H54 (cell line): ENCODE data around the gene RASEF.
A peak's percentile ranks its signal among the peaks of the same experiment; 100 is the strongest.

ENCODE experiments used
- DNase-seq: peaks from one replicate; pipeline ENCODE4 v3.0.0; 2011; ENCODE audit warnings: low spot score, mixed read lengths; ENCODE audit not compliant: insufficient read length
- FAIRE-seq: peaks from 3 replicates; lab custom pipeline; 2011; peaks lifted over from hg19 to GRCh38; lab: Jason Lieb, UNC
- POLR2A ChIP-seq: IDR thresholded peaks from 2 replicates; pipeline ENCODE4 v1.6.1; 2011; ENCODE audit warnings: low read depth, mild to moderate bottlenecking, low read length

Gene RASEF

DNA sequence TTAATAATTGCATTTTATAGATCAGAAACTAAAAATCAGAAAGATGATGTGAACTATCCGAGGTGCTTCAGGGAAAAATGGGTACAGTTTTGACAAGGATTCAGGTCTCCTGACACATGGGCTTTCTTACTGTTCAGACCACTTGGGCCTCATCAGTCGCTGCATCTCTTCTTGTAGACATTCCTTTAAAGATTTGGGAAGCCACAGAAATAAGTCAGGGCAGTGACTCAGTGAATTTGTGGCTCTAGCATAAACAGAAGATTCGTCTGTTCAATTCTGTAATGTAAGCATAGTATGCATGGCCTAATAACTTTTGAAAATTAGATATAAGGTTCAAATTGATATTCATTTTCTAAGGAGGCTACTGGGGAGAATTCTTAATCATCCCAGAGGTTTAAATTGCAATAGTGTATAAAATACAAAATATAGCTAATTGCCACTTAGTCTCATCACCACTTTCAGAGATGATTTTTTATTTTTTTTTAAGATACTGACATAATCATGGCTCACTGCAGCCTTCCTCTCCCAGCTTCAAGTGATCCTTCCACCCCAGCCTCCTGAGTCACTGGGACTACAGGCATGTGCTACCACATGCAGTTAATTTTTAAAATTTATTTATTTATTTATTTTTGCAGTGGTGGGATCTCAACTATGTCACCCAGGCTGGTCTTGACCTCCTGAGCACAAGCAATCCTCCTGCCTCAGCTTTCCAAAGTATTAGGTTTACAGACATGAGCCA is 48.9 kb downstream of the RASEF start:
- no peak for TF ChIP-seq POLR2A
- peak; percentile 57 for FAIRE-seq
- no peak for DNase-seq

GRCh38 chr9:83012922-83013838 is 49.8 kb downstream of the RASEF start:
- DNase-seq (no peak), FAIRE-seq (peak; percentile 62)
- TF ChIP-seq POLR2A: no peak

DNA sequence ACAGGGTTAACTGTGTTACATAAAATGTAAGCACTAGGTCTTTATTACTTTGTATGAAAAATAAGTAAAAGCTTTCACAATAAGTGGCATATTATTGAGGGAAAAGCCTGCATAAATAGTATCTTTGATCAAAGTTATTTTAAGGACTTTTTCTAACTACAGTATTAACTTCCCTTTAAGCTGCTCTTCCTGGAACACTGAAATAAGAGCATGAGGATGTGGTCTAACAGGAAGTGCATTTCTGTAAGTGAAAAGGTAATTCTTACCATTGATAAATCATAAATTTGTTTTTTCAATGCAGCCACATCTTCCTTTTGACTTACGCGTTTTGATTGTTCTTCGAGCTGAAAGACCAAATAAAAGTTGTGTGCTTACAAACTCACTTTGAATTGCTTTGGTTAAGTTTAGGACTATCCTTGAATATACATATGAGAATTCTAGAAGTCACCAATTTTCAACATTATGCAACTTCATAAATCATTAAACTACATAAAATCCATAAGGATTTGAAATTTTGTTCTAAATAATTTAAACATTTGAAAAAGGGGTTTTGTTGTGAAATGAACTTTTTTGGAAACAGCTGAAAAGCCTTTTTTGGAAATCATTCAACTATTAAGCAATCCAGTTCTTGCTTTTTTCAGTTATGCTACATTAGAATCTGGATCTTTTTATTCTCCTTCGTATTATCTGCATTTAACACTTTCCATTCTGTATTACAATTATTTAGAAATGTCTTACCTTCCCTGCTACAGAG is 50.6 kb downstream of the RASEF start:
- FAIRE-seq: no peak
- no peak for TF ChIP-seq POLR2A
- no peak for DNase-seq

DNA sequence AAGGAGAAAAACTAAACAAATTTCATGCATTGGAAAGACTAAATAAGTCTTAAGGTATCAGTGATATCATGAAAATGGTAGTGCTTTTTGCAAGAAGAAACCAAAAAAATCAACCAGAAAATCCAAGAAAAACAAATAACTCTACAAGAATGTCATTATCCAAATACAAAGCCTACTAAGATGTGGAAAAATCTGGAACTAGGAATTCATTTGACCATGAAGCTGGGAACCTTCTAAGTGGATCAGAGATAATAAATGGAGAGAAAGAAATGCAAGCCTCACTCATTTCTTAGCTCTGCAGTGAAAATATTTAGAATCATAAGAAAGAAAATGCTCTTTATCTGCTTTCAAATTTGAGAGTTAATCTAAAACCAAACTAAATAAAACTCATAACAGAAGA is 51.3 kb downstream of the RASEF start:
- no peak for FAIRE-seq
- TF ChIP-seq POLR2A: no peak
- no peak for DNase-seq

DNA sequence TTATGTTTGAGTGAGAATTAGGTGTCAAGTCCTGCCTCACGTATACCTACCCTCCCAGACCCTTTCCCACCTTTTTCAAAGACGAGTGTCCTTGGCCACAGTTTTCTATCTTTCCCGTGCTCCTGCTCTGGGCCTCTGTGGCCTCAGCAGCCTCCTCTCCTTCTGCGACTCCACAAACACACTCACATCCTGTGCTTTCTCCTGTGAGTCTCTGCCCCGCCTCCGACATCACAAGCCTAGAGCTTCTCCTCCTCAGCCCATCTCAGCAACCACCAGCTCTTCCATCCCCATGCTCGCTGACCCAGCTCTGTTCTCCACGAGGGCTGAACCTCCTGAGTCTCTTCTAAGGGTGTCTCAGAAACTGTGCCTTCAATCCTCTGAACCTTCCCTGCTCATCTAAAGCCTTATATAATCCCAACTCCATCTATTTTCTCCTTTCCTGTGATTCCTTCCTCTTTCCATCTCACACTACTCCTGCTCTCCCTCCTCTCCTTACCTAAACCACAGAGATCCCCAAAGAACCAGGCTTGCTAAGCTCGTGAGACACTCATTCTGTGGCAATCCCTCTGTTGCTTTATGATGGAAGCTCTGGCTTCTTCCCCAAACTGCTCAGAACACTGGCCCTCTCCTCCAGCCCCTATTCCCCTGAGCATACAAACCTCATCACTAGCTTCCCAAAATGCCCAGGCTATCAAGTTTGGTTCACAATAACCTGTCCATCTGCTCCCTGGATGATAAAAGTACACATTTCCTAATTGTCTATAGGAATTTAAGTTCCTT is 55.2 kb downstream of the RASEF start:
- peak; percentile 15 for FAIRE-seq
- no peak for TF ChIP-seq POLR2A

DNA sequence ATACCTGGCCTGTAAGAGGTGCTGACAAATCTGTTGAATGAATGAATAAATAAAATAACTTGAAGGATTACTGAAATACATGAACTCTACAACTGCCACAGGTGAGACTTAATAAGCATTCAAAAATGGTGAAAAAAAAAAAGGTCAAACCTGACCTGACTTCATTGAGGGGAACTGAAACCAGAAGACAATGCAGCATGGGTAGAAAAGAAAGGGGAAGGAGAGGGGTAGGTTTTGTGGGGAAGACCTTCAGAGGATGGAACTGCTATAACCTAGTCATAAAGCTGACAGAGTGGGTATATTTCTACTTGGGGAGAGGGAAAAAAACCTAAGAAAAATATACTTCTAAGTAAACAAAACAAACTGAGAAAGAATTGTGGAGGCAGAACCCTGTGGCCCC is 56.6 kb downstream of the RASEF start:
- FAIRE-seq (no peak), DNase-seq (no peak)
- no peak for TF ChIP-seq POLR2A

More for the DNA sequence above, 55.2 kb downstream of the RASEF start:
- no peak for DNase-seq

DNA sequence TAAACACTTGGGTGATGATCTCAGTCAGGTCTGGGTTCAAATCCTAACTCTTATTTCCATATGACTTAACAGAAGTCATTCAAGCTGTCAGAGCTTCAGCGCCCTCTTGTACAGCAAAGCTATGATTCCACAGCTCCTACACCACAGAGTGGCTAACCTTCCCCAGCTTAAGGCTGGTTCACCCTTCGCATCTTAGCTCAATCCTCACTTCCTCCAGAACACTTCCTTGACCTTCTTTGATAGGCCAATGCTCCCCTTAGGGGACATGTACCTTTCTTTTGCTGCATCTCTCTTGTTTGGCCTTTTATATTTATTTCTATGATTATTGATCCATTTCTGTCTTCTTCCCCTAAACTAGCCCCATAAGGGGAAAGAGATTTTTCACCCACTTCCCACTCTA is 57.0 kb downstream of the RASEF start:
- DNase-seq (no peak), FAIRE-seq (no peak)
- no peak for TF ChIP-seq POLR2A

- TF ChIP-seq POLR2A: no peak
- DNase-seq (no peak), FAIRE-seq (no peak)
Observed at GRCh38 chr9:83005361-83005760, 57.6 kb downstream of the RASEF start.

DNA sequence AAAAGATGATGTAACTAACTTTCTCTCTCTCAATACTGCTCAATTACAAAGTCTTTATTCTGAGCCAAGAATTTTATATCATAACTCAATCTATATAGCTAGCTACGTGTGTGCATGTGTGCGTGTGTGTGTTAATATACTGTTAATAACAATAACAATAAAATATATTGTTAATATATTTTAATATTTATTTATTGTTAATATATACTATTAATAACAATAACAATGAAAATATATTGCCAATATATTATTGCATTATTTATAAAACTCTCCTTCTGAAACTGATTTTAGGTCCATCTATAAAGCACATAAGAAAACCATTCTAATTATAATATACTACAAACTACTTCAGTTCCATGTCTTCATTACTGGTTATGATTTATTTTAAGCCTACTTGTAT is 60.6 kb downstream of the RASEF start:
- DNase-seq (no peak), FAIRE-seq (no peak)
- TF ChIP-seq POLR2A: no peak

- no peak for FAIRE-seq
- TF ChIP-seq POLR2A: no peak
- DNase-seq: no peak
Observed at GRCh38 chr9:83000765-83001164, 62.2 kb downstream of the RASEF start.

DNA sequence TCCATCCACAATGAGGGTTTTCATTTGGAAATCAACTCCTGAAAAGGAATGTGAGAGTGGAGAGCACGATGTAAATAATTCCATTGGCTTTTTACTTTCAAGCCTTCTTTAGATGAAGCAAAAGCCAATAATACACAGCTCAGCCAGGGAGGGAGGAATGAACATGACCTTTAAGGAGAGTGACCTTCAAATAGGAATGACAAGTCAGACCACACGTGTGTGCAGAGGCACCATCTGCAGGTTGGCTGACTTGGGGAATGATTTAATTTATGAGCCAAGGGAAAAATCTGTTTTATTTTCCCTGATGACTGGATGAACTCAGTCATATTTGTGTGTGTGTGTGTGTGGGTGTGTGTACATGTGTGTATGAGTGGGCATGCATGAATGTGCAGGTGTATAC is 64.5 kb downstream of the RASEF start:
- TF ChIP-seq POLR2A: no peak
- FAIRE-seq: no peak

DNA sequence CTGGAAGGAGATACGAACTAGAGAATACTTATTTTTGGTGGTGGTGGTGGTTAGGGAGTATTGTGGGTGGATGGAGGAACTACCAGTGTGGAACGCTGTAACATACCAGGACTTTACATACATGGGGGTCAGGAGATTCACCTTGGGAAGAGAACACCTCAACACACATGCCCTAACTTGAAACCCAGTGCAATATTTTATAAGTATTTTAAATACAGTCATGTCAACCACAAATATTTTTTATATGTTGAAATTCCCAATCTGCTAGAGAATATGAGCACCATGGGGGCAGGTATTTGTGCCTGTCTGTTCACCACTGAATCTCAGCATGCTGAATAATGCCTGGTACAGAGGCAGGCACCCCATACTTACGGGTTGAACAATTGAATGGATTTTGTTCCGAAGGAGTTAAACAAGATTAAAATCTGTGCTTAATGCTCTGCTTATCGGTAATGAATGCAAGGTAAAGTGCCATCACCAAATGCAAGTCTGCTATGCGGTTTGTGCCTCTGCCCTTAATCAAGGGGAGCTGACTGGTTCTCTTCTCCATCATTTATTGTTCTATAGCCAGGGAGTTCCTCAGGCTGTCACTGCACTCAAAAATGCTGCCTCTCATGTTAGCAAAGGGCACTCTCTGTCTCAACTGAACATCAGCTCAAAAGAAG is 65.3 kb downstream of the RASEF start:
- no peak for TF ChIP-seq POLR2A
- FAIRE-seq (no peak), DNase-seq (no peak)

More for the DNA sequence above, 64.5 kb downstream of the RASEF start:
- DNase-seq: no peak
